HG03565 (cell line): ENCODE measurements around the gene ZNF668.

Experiments
- ATAC-seq: cut with Tn5 transposase; IDR thresholded peaks from one replicate; pipeline ENCODE4 v1.9.1; 2021; ENCODE audit warnings: mild to moderate bottlenecking, moderate library complexity; ENCODE audit not compliant: unreplicated experiment

Gene ZNF668

DNA sequence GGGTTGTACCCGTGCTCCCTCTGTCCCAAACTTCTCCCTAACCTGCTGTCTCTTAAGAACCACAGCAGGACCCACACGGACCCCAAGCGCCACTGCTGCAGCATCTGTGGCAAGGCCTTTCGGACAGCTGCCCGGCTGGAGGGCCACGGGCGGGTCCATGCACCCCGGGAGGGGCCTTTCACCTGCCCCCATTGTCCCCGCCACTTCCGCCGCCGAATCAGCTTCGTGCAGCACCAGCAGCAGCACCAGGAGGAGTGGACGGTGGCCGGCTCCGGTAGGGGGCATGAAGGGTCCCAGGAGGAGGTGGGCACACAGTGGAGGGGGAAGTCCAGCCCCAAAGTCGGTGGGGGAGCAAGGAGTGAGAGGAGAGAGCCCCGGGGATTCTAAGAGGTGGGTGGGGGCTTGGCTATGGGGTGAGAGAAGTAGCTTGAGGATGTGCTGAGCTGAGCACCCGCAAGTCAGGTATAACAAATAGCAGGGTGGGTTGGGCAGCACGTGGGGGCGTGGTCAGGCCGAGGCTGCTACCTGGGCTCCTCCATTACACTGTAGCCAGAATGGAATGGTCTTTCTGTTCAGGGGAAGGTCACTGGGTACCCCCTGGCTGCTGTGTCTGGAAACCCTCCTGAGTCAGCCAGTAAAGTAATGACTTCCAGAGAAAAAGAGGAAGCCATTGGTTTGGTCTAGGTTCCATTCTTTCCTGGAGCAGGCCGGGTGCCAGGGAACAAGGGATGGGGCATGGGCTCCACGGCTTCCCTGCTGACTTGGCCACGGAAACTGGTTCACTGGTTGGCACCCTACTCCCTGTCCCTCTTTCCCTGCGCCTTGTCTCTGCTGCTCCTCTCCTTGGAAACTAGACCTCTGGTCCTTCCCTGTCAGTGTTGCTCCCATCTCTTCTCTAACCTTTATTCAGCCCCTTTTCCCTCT is 7.7 kb upstream of the ZNF668 start:
- ATAC-seq = no peak

DNA sequence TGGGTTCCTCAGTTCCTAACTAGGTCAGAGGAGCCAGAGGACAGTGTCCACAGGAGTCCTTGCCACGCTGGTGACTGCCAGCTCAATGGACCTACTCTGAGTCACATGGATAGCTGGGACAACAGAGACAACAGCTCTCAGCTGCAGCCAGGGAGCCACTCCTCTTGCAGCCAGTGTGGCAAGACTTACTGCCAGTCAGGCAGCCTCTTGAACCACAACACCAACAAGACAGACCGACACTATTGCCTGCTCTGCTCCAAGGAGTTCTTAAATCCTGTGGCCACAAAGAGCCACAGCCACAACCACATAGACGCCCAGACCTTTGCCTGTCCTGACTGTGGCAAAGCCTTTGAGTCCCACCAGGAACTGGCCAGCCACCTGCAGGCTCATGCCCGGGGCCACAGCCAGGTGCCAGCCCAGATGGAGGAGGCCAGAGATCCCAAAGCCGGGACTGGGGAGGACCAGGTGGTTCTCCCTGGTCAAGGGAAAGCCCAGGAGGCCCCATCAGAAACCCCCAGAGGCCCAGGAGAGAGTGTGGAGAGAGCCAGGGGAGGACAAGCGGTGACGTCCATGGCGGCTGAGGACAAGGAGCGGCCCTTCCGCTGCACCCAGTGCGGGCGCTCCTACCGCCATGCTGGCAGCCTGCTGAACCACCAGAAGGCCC is 6.8 kb upstream of the ZNF668 start:
- no peak for ATAC-seq

DNA sequence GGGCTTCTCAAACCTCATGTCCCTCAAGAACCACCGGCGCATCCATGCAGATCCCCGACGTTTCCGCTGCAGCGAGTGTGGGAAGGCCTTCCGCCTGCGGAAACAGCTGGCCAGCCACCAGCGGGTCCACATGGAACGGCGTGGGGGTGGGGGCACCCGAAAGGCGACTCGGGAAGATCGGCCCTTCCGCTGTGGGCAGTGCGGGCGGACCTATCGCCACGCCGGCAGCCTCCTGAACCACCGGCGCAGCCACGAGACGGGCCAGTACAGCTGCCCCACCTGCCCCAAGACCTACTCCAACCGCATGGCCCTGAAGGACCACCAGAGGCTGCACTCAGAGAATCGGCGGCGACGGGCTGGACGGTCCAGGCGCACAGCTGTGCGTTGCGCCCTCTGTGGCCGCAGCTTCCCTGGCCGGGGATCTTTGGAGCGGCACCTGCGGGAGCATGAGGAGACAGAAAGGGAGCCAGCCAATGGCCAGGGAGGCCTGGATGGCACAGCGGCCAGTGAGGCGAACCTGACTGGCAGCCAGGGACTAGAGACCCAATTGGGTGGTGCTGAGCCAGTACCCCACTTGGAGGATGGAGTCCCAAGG is 6.1 kb upstream of the ZNF668 start:
- ATAC-seq = no peak

DNA sequence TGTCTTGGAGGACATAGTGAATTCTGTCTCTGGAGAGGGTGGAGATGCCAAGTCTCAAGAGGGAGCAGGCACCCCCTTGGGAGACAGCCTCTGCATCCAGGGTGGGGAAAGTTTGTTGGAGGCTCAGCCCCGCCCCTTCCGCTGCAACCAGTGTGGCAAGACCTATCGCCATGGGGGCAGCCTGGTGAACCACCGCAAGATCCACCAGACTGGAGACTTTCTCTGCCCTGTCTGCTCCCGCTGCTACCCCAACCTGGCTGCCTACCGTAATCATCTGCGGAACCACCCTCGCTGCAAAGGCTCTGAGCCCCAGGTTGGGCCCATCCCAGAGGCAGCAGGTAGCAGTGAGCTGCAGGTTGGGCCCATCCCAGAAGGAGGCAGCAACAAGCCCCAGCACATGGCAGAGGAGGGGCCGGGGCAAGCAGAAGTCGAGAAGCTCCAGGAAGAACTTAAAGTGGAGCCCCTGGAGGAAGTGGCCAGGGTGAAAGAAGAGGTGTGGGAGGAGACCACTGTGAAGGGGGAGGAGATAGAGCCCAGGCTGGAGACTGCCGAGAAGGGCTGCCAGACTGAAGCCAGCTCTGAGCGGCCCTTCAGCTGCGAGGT is 5.4 kb upstream of the ZNF668 start:
- ATAC-seq = no peak

DNA sequence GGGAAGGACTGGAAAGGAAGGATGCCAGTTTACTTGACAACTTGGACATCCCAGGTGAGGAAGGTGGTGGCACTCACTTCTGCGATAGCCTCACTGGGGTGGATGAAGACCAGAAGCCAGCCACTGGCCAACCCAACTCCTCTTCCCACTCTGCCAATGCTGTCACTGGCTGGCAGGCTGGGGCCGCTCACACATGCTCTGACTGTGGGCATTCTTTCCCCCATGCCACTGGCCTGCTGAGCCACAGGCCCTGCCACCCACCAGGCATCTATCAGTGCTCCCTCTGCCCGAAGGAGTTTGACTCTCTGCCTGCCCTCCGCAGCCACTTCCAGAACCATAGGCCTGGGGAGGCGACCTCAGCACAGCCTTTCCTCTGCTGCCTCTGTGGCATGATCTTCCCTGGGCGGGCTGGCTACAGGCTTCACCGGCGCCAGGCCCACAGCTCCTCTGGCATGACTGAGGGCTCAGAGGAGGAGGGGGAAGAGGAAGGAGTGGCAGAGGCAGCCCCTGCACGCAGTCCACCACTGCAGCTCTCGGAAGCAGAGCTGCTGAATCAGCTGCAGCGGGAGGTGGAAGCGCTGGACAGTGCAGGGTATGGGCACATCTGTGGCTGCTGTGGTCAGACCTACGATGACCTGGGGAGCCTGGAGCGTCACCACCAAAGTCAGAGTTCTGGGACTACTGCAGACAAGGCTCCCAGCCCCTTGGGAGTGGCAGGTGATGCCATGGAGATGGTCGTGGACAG is 4.7 kb upstream of the ZNF668 start:
- no peak for ATAC-seq

DNA sequence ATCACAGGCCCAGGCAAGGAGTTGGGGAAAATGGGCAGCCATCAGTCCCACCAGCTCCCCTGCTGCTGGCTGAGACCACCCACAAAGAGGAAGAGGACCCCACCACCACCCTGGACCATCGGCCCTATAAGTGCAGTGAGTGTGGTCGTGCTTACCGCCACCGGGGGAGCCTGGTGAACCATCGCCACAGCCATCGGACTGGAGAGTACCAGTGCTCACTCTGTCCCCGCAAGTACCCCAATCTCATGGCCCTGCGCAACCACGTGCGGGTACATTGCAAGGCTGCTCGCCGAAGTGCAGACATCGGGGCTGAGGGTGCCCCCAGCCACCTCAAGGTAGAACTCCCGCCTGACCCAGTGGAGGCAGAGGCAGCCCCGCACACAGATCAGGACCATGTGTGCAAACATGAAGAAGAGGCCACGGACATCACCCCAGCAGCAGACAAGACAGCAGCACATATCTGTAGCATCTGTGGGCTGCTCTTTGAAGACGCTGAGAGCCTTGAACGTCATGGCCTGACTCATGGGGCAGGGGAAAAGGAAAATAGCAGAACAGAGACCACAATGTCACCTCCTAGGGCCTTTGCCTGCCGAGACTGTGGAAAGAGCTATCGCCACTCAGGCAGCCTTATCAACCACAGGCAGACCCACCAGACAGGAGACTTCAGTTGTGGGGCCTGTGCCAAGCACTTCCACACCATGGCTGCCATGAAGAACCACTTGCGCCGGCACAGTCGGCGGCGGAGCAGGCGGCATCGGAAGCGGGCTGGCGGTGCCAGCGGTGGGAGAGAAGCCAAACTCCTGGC is 3.8 kb upstream of the ZNF668 start:
- no peak for ATAC-seq

DNA sequence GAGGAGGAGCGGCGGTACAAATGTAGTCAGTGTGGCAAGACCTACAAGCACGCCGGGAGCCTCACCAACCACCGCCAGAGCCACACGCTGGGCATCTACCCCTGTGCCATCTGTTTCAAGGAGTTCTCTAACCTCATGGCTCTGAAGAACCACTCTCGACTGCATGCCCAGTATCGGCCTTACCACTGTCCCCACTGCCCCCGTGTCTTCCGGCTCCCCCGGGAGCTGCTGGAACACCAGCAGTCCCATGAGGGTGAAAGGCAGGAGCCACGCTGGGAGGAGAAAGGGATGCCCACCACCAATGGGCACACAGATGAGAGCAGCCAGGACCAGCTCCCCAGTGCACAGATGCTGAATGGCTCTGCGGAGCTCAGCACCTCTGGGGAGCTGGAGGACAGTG is 3.0 kb upstream of the ZNF668 start:
- no peak for ATAC-seq

DNA sequence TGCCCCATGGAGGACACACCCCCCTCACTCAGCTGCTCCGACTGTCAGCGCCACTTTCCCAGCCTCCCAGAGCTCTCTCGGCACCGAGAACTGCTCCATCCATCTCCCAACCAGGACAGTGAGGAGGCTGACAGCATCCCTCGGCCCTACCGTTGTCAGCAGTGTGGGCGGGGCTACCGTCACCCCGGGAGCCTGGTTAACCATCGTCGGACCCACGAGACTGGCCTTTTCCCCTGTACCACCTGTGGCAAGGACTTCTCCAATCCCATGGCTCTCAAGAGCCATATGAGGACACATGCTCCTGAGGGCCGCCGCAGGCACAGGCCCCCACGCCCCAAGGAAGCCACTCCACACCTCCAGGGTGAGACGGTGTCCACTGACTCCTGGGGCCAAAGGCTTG is 2.3 kb upstream of the ZNF668 start:
- ATAC-seq = no peak

DNA sequence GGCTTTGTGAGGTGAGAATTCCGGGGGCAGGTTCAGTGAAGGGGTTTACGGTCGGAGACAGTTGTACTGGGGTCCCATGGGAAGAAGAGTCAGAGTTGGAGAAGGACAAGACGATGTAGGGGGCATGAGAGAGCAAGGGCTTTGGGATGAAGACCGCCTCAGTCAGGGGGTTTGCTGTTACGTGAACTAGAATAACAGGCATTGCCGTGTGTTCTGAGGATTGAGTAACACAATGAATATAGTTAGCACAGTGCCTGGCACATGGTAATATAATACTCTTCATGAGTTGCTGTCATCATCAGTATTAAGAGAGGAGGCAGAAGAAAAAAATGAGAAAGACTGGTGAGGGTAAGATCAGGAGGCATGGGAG is 759 bp upstream of the ZNF668 start:
- no peak for ATAC-seq

DNA sequence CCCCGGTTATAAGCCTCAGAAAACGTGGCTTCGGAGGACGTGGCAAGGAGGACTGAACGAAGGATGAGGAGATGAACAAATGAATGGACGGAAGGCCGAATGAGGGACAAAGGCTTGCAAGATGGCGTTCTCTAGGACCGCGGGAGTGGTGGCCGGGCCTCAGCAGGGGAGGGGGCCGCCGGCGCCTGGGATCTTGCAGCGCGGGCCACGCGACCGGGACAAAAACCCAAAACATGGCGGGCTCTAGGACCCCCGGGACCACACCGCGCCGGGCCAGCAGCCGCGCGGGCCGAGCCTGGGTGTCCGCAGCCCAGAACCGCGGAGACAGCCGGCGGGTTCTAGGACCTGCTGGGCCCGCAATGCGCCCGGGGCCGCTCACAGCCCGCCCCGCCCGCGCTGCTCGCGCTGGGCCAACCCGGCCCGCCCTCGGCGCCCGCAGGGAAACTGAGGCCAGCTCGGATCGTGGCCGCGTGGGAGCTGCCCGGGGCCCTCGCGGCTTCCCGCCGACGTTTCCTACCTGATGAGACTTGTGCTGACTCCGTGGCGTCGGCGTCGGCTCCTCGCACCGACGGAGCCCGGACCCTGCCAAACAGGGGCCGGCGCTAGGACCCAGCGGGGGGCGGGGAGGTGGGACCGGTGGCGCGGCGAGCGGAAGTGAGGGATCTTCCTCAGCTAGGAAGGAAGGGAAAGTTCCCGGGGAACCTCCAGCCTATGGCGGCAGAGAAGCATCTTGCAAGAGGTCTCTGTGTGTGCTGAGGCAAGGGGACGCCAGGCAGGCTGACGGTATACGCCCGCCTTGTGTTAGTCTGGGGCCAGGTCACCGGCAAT is 684 bp downstream of the ZNF668 start:
- peak; percentile 34 for ATAC-seq

DNA sequence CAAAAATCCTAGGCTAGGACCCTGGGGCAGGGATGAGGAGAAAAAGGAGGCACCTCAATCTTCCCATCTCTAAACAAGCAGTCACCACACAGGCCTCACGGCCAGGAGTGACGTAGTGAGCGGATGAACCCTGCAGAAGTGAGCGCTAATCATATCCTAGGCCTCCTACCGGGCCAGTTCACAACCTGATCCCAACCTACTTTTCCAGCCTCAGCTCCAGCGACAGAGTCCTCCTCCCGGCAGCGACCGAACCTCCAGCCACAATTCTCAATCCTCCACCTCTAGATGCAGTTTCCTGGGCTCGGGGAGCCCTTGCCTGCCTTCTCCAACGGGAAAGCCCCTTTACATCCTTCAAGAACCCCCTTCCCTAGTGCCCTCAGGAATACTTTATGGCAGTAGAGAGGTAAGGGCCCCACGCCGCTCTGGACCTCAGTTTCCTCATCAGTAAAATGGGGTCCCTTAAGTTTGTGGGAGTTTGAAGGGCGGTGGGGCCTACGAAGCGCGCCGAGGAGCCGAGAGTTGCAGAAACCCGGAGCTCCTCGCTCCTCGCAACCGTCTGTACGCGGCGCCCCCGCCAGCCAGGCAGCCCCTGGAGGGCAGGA is 1.4 kb downstream of the ZNF668 start:
- ATAC-seq = no peak

DNA sequence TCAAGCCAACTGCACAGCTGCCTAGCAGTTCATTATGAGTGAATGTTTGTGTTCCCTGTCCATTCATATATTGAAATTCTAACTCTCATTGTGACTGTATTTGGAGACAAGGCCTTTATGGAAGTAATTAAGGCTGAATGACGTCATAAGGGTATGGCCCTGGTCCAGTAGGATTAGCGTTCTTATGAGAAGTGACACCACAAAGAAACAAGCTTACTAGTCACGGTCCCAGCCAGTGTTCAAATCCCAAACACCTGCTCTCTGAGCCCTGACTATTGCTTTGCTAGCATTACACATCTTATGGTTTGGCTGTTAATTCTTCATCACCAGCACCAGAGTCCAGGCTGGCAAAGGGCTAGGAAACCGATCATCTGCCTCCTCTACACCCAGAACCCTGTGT is 2.2 kb downstream of the ZNF668 start:
- no peak for ATAC-seq

DNA sequence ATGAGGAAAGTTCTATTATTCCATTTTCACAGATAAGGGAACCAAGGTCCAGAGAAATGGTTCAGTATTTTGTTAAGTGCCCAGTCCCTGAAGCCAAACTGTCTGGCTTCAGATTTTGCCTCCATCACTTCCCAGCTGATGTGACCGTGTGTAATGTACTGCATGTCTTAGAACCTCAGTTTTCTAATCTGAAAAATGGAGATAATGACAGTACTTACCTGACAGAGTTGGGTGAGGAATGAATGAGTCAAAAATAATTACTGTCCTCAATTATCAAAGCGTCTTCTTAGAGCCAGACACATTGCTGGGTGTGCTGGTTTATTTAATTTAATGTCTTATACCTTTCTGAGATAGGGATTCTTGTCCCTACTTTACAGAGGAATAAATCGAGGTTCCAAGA is 6.7 kb downstream of the ZNF668 start:
- no peak for ATAC-seq

DNA sequence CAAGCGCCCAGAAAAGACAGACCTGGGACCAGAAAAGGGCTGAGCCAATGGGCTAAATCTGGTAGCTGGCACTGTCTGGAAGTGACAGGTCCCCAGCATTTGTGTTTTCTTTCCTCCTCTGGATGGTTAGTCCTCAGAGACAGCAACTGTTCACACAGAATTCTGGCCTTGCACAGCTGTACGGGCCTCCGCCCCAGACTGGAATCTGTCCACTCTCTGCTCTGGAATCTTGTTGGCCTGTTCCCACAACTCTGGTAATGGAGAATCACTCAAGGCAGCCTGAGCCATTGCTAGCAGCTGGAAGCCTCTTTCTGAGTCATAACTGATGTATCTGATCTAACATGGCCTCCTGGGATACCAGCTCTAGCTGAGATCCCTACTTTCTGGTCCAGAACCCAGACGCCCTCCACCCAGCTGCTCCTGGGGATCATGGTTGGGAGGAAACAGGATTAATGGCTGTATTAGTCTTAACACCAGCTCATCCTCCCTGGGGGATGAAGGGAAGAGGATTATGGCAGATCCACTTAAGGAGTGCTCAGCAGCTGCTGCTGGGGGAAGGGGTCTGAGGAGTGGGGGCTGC is 9.1 kb downstream of the ZNF668 start:
- ATAC-seq = no peak

DNA sequence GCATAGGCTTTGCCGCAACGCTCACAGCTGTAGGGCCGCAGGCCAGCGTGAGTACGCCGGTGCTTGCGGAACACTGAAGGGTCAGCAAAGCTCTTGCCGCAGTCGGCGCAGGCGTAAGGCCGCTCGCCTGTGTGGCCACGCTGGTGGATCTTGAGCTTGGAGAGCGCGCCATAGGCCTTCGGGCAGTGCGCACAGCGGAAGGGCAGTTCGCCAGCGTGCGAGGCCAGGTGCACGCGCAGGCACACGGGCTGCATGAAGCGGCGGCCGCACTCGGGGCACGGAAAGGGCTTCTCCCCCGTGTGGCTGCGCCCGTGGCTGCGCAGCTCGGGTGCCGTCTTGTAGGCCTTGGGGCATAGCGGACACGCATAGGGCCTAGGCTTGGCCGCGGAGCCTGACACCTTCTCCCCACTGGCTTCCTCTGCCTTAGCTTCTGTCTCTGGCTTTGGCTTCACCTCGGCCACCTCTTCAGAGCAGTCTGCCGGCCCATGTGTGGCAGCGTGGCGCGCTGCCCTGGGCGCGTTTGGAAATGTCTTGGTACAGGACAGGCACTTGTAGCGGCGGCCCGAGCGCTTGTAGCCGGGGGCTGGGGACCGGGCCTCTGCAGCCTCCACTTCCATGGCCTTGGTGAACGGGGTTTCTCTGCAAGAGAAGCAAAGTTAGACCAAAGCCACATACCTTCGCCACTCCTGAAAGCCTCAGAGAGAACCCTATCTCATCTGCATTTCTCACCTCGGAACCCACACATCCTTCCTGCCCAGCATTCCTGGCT is 10.0 kb downstream of the ZNF668 start:
- no peak for ATAC-seq

DNA sequence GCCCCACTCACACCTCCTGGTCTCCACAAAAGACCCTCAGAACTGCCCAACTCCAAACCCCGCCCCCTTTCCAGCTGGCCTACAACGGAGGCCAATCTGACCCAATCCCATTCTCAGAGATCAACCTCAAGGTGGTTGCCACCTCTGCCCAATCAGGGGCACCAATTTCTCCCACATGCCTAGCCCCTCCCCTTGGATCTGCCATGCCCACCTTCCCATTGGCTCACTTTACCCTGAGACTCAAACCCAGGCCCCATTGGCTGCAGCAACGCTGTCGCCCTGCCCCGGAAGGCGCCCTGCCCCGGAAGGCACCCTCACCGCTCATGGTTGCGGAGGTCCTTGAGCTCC is 10.6 kb downstream of the ZNF668 start:
- ATAC-seq = no peak

DNA sequence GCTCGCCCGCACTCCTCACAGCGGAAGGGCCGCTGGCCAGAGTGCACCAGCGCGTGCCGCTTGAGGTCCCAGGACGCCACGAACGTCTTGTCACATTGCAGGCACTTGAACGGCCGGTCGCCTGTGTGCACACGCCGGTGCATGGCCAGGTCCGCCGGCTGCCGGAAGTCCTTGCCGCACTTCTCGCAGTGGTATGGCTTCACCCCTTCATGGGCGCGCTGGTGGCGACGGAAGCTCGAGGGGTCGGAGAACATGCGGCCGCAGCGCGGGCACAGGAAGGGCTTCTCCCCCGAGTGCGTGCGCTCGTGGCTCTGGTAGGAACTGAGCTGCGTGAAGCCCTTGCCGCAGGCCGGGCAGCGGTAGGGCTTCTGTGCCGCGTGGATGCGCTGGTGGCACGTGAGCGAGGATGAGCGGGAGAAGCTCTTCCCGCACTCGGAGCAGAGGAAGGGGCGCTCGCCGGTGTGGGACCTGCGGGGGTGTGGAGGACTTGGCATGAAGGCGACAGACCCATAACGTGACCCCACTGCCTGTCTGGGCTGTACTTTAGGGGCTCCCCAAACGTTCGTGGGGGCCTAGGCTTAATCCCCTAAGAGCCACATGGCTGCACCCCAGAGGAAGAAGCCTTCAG is 12.1 kb downstream of the ZNF668 start:
- ATAC-seq = no peak
